K562 (cell line): ENCODE data around the gene MED15. TPM values are rescaled to one million over a fixed set of nuclear protein-coding genes. Genes with fewer than 3 reads are reported as not detected.

ENCODE experiments used
- ARHGAP35 ChIP-seq: fragments of 450-650 bp; IDR thresholded peaks from 2 replicates; pipeline ENCODE4 v1.6.1; 2018; ENCODE audit not compliant: partially characterized antibody
- BHLHE40 ChIP-seq: IDR thresholded peaks from 2 replicates; pipeline ENCODE4 v1.6.1; 2011; ENCODE audit warnings: low read length, improper control_type of control experiment
- DNMT1 ChIP-seq: fragments of 450-650 bp; IDR thresholded peaks from 2 replicates; pipeline ENCODE4 v1.6.1; 2016; ENCODE audit warnings: antibody characterized with exemption, mild to moderate bottlenecking
- ELK3 ChIP-seq: fragments of 450-650 bp; formaldehyde crosslinking; IDR thresholded peaks from 2 replicates; pipeline ENCODE4 v1.4.0; 2020; ENCODE audit warnings: mild to moderate bottlenecking
- GTF2F1 ChIP-seq: IDR thresholded peaks from 2 replicates; pipeline ENCODE4 v1.6.1; 2011; ENCODE audit warnings: low read depth, low read length, improper control_type of control experiment
- HDAC3 ChIP-seq: fragments of 450-650 bp; IDR thresholded peaks from 2 replicates; pipeline ENCODE4 v1.6.1; 2018; ENCODE audit warnings: borderline replicate concordance, mild to moderate bottlenecking, moderate library complexity; ENCODE audit not compliant: partially characterized antibody
- HIVEP1 ChIP-seq: fragments of 250-450 bp; sonication (Bioruptor Pico); IDR thresholded peaks from 2 replicates; pipeline ENCODE4 v1.4.0; 2020; ENCODE audit warnings: mild to moderate bottlenecking
- MEF2D ChIP-seq: conservative IDR thresholded peaks from 2 replicates; pipeline ENCODE4 v1.6.1; 2016; ENCODE audit warnings: low read depth, missing genetic modification characterization, missing compliant biosample characterization
- MYBL2 ChIP-seq, 2 experiments: fragments of 450-650 bp in 1 of 2; sonication (generic) in 1 of 2; formaldehyde crosslinking in 1 of 2; IDR thresholded peaks; 2 replicates each; pipeline versions ENCODE4 v1.6.1 to v1.8.1; 2017 to 2022; ENCODE audit warnings: borderline replicate concordance in 1 of 2, inconsistent platforms in 1 of 2, low read depth in 1 of 2, mild to moderate bottlenecking in 1 of 2, missing genetic modification reagents in 1 of 2, moderate library complexity in 1 of 2
- NCOR1 ChIP-seq: fragments of 450-650 bp; IDR thresholded peaks from 2 replicates; pipeline ENCODE4 v1.6.1; 2016; ENCODE audit warnings: mild to moderate bottlenecking, moderate library complexity
- NFE2L1 ChIP-seq: fragments of 450-650 bp; IDR thresholded peaks from 2 replicates; pipeline ENCODE4 v1.6.1; 2016; ENCODE audit warnings: missing genetic modification characterization, low read depth, mild to moderate bottlenecking, missing compliant biosample characterization, moderate library complexity, borderline replicate concordance
- PCBP2 ChIP-seq: fragments of 200-400 bp; formaldehyde crosslinking; IDR thresholded peaks from 2 replicates; pipeline ENCODE4 v1.6.1; 2018; ENCODE audit warnings: low read length, low read depth, mild to moderate bottlenecking, moderate library complexity; ENCODE audit not compliant: poor library complexity, severe bottlenecking
- PHF21A ChIP-seq: fragments of 450-650 bp; IDR thresholded peaks from 2 replicates; pipeline ENCODE4 v1.6.1; 2017; ENCODE audit warnings: low read depth, borderline replicate concordance
- RBBP5 ChIP-seq: fragments of 200-600 bp; sonication (generic); IDR thresholded peaks from 2 replicates; pipeline ENCODE4 v1.6.1; 2012; ENCODE audit warnings: borderline replicate concordance, mild to moderate bottlenecking, low read length, control low read depth, inconsistent platforms; ENCODE audit not compliant: insufficient read depth, poor library complexity, severe bottlenecking
- RBM15 ChIP-seq: fragments of 200-400 bp; formaldehyde crosslinking; IDR thresholded peaks from 2 replicates; pipeline ENCODE4 v1.6.1; 2018; ENCODE audit warnings: mild to moderate bottlenecking, low read length, moderate library complexity; ENCODE audit not compliant: insufficient read depth
- SAFB ChIP-seq: fragments of 200-400 bp; formaldehyde crosslinking; IDR thresholded peaks from 2 replicates; pipeline ENCODE4 v1.6.1; 2017; ENCODE audit warnings: low read depth, low read length, borderline replicate concordance
- SMARCB1 ChIP-seq: IDR thresholded peaks from 2 replicates; pipeline ENCODE4 v1.6.1; 2011; ENCODE audit warnings: improper control_type of control experiment, low read depth; ENCODE audit not compliant: insufficient read length
- SRSF1 ChIP-seq: fragments of 200-400 bp; formaldehyde crosslinking; IDR thresholded peaks from 2 replicates; pipeline ENCODE4 v1.6.1; 2017; ENCODE audit warnings: mild to moderate bottlenecking, low read depth, low read length, moderate library complexity
- TBL1XR1 ChIP-seq, 2 experiments: IDR thresholded peaks; 2 replicates each; pipeline ENCODE4 v1.6.1; 2012; ENCODE audit warnings: improper control_type of control experiment in 2 of 2, low read length in 2 of 2, mild to moderate bottlenecking in 1 of 2
- TCF15 ChIP-seq: fragments of 250-450 bp; sonication (Bioruptor Pico); IDR thresholded peaks from 2 replicates; pipeline ENCODE4 v1.8.0; 2022; ENCODE audit warnings: moderate library complexity, mild to moderate bottlenecking, inconsistent platforms
- TRIM28 ChIP-seq: fragments of 450-650 bp; IDR thresholded peaks from 2 replicates; pipeline ENCODE4 v1.6.1; 2017
- U2AF2 ChIP-seq: fragments of 200-400 bp; formaldehyde crosslinking; optimal IDR thresholded peaks from 2 replicates; pipeline ENCODE3; 2017; ENCODE audit warnings: low read depth, mild to moderate bottlenecking, low read length
- ZBTB26 ChIP-seq: fragments of 450-650 bp; formaldehyde crosslinking; IDR thresholded peaks from 2 replicates; pipeline ENCODE4 v1.4.0; 2022; ENCODE audit warnings: missing genetic modification characterization
- ZEB2 ChIP-seq: fragments of 450-650 bp; IDR thresholded peaks from 2 replicates; pipeline ENCODE4 v1.6.1; 2016
- ZKSCAN8 ChIP-seq: fragments of 200-800 bp; sonication (Bioruptor generic); IDR thresholded peaks from 2 replicates; pipeline ENCODE4 v1.6.1; 2016; ENCODE audit warnings: missing genetic modification characterization, missing compliant biosample characterization
- ZNF263 ChIP-seq: sonication (generic); formaldehyde crosslinking; IDR thresholded peaks from 2 replicates; pipeline ENCODE4 v1.8.0; 2022; ENCODE audit warnings: mild to moderate bottlenecking, missing genetic modification reagents, borderline replicate concordance
- ZNF431 ChIP-seq: sonication (generic); formaldehyde crosslinking; IDR thresholded peaks from 2 replicates; pipeline ENCODE4 v1.8.0; 2022; ENCODE audit warnings: mild to moderate bottlenecking, missing genetic modification reagents
- ZNF586 ChIP-seq: fragments of 450-650 bp; formaldehyde crosslinking; conservative IDR thresholded peaks from 2 replicates; pipeline ENCODE4 v1.4.0; 2020; ENCODE audit warnings: mild to moderate bottlenecking, moderate library complexity
- polyA plus RNA-seq, 8 experiments: library from polyadenylated mRNA; depleted of rRNA in 4 of 8; stranded (reverse) in 5 of 8; unstranded in 3 of 8; fragments of >200 nt; fragmentation: Nextera tagmentation in 2 of 8; fragmentation: Illumina TruSeq in 1 of 8; extraction: Ambion mirVana in 2 of 8; extraction: Trizol in 1 of 8; gene quantifications; 2 replicates each; pipeline versions ENCODE4 v1.2.1 to v1.2.3, GENCODE V29; 2011 to 2014; ENCODE audit warnings: inconsistent platforms in 1 of 8, missing spikeins in 1 of 8
- total RNA-seq, 7 experiments: library from RNA; depleted of rRNA in 6 of 7; stranded (reverse); fragments of >200 nt in 6 of 7; fragmentation: Illumina TruSeq in 2 of 7; extraction: Trizol in 2 of 7; gene quantifications; 2 replicates each; pipeline versions ENCODE4 v1.2.1 to v1.2.3, GENCODE V29; 2011 to 2021; ENCODE audit warnings: low replicate concordance in 1 of 7

Gene MED15
- total and polyA plus RNA-seq, 9 of the 15 experiments (the other 6 are each of a cell fraction or from before 2014, with no cell fraction given), result 4.0 to 271 (median 60.1) TPM

- TF ChIP-seq SRSF1 (no peak), ELK3 (CRISPR knock-in tag) (no peak), PHF21A (no peak), GTF2F1 (no peak), ARHGAP35 (no peak), ZBTB26 (CRISPR knock-in tag) (peak; percentile 95), NFE2L1 (tag) (no peak), TBL1XR1 (IDR thresholded peaks at IDR 0.05; ENCODE audit: low read length in 2 of 2) (peak in 1 of 2 experiments; percentile 25; a peak in 1 of 4 replicates), ZEB2 (no peak), SMARCB1 (no peak), MEF2D (peak; percentile 53; the same call in 1 of the 2 replicates), HDAC3 (no peak), HIVEP1 (CRISPR knock-in tag) (no peak), BHLHE40 (no peak), MYBL2 (IDR thresholded peaks at IDR 0.05; ENCODE audit: low read depth) (no peak), MYBL2 (CRISPR knock-in tag; IDR thresholded peaks at IDR 0.05; ENCODE audit: borderline replicate concordance) (no peak), NCOR1 (no peak), ZNF263 (no peak), RBM15 (no peak), TRIM28 (no peak), TCF15 (CRISPR knock-in tag) (peak; percentile 87; the same call in 1 of the 2 replicates), ZNF431 (CRISPR knock-in tag) (no peak), DNMT1 (no peak), PCBP2 (no peak), ZNF586 (CRISPR knock-in tag) (no peak), RBBP5 (peak; percentile 75), U2AF2 (no peak), SAFB (no peak), ZKSCAN8 (CRISPR knock-in tag) (no peak)
Measured at GRCh38 chr22:20526628-20527355, 19.4 kb downstream of the MED15 start (continued).
